ENCODE data around the gene P2RY11. TPM values are rescaled to one million over a fixed set of nuclear protein-coding genes. Genes with fewer than 3 reads are reported as not detected.

Gene P2RY11
- total and polyA plus RNA-seq, 2 experiments from 2014 or later = 4.0 to 4.3 TPM

GRCh38 chr19:10102787-10103236 lies 8.7 kb upstream of the P2RY11 start (continued):
- TF ChIP-seq, protein P1, sequence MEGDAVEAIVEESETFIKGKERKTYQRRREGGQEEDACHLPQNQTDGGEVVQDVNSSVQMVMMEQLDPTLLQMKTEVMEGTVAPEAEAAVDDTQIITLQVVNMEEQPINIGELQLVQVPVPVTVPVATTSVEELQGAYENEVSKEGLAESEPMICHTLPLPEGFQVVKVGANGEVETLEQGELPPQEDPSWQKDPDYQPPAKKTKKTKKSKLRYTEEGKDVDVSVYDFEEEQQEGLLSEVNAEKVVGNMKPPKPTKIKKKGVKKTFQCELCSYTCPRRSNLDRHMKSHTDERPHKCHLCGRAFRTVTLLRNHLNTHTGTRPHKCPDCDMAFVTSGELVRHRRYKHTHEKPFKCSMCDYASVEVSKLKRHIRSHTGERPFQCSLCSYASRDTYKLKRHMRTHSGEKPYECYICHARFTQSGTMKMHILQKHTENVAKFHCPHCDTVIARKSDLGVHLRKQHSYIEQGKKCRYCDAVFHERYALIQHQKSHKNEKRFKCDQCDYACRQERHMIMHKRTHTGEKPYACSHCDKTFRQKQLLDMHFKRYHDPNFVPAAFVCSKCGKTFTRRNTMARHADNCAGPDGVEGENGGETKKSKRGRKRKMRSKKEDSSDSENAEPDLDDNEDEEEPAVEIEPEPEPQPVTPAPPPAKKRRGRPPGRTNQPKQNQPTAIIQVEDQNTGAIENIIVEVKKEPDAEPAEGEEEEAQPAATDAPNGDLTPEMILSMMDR (conservative IDR thresholded peaks at IDR 0.05; ENCODE audit: low read depth in 2 of 2) = no peak

GRCh38 chr19:10104130-10104513 lies 7.4 kb upstream of the P2RY11 start:
- H3K79me2 ChIP-seq (replicated peaks; ENCODE audit: insufficient read depth) = peaks cover 24% of the 10 kb centered on the region
- H2AFZ ChIP-seq = no peak overlapping the region
- DNase-seq (ENCODE audit: low spot score) (no peak), ATAC-seq (no peak)
- no peaks in the 10 kb centered on the region for H3K27me3 ChIP-seq (ENCODE audit: insufficient read depth)
- peaks cover 26% of the 10 kb centered on the region for H3K36me3 Mint-ChIP-seq (ENCODE audit: low read depth)
- peaks cover 14% of the 10 kb centered on the region for H3K27me3 Mint-ChIP-seq (ENCODE audit: insufficient read depth, low read depth, poor library complexity)
- H3K4me3 ChIP-seq = no peak overlapping the region
- no peak overlapping the region for H3K4me2 ChIP-seq
- no peak for TF ChIP-seq CREB1 (CRISPR knock-in tag; IDR thresholded peaks at IDR 0.05; ENCODE audit: low read depth)
- TF ChIP-seq NANOG (IDR thresholded peaks at IDR 0.05; ENCODE audit: borderline replicate concordance) = no peak
- TF ChIP-seq POLR2AphosphoS5 (IDR thresholded peaks at IDR 0.05; ENCODE audit: low read depth) = no peak
- TF ChIP-seq REST (IDR thresholded peaks at IDR 0.05; ENCODE audit: unreplicated experiment) = no peak
- TF ChIP-seq ZNF114 (CRISPR knock-in tag; IDR thresholded peaks at IDR 0.05) = no peak
- TF ChIP-seq, protein P1 (conservative IDR thresholded peaks at IDR 0.05; ENCODE audit: low read depth in 2 of 2) = no peak
- no peak for TF ChIP-seq STAT1 (IDR thresholded peaks at IDR 0.05; ENCODE audit: unreplicated experiment)
- peaks cover 21% of the 10 kb centered on the region for H3K36me3 ChIP-seq (ENCODE audit: insufficient read depth)
- no peak overlapping the region for H3K4me3 Mint-ChIP-seq
- H3F3A ChIP-seq (replicated peaks; ENCODE audit: low read depth) = peaks cover 14% of the 10 kb centered on the region; the same call in 1 of the 2 replicates
- 0 out of 2 replicates have a peak, but pooled peaks cover 3% of the 10 kb centered on the region for H4K20me1 ChIP-seq (replicated peaks; ENCODE audit: insufficient read depth)
- H3K27ac ChIP-seq (ENCODE audit: low read depth) = no peak overlapping the region
- peaks cover 7% of the 10 kb centered on the region for H3K4me1 Mint-ChIP-seq
- no peak overlapping the region for H3K27ac Mint-ChIP-seq
- no peaks in the 10 kb centered on the region for H3K9me3 Mint-ChIP-seq
- no peaks in the 10 kb centered on the region for H3K9me2 ChIP-seq (ENCODE audit: insufficient read depth)
- H3K4me1 ChIP-seq (ENCODE audit: insufficient read depth) = peaks cover 7% of the 10 kb centered on the region; the same call in 1 of the 2 replicates
